HEK293T (cell line): ENCODE data around the gene PLA1A.
"Not testable (repeated sequence)": the region's sequence is repeated elsewhere in the genome, so short reads cannot be mapped to it uniquely, and the experiment has no call there.

Experiments used
- CTCF ChIA-PET: fragments of 350-600 bp; formaldehyde crosslinking; extraction: SDS; loops from one replicate; lab custom pipeline; 2021; ENCODE audit warnings: antibody characterized with exemption, inconsistent platforms; lab: Yijun Ruan, JAX
- POLR2A ChIA-PET: fragments of 350-600 bp; formaldehyde crosslinking; extraction: SDS; loops from one replicate; lab custom pipeline; 2020; ENCODE audit warnings: antibody characterized with exemption, inconsistent platforms; lab: Yijun Ruan, JAX
- DNase-seq: peaks from one replicate; pipeline ENCODE4 v3.0.0; 2012; ENCODE audit warnings: mixed read lengths; ENCODE audit errors: extremely low spot score
- ARNT ChIP-seq: fragments of 450-650 bp; IDR thresholded peaks from 2 replicates; pipeline ENCODE4 v1.6.1; 2017; ENCODE audit warnings: mild to moderate bottlenecking
- BHLHE40 ChIP-seq: fragments of 450-650 bp; IDR thresholded peaks from 2 replicates; pipeline ENCODE4 v1.6.1; 2016; ENCODE audit warnings: mild to moderate bottlenecking, moderate library complexity, borderline replicate concordance
- CTBP1 ChIP-seq: fragments of 450-650 bp; IDR thresholded peaks from 2 replicates; pipeline ENCODE4 v1.6.1; 2016; ENCODE audit warnings: borderline replicate concordance
- ELF4 ChIP-seq: fragments of 450-650 bp; IDR thresholded peaks from 2 replicates; pipeline ENCODE4 v1.6.1; 2017; ENCODE audit warnings: antibody characterized with exemption
- FOXA1 ChIP-seq: fragments of 450-650 bp; IDR thresholded peaks from 2 replicates; pipeline ENCODE4 v1.6.1; 2016; ENCODE audit warnings: mild to moderate bottlenecking
- FOXK2 ChIP-seq: fragments of 450-650 bp; IDR thresholded peaks from 2 replicates; pipeline ENCODE4 v1.6.1; 2016; ENCODE audit warnings: mild to moderate bottlenecking
- FOXM1 ChIP-seq: fragments of 450-650 bp; IDR thresholded peaks from 2 replicates; pipeline ENCODE4 v1.6.1; 2017; ENCODE audit warnings: mild to moderate bottlenecking, borderline replicate concordance
- HDGF ChIP-seq: fragments of 450-650 bp; IDR thresholded peaks from 2 replicates; pipeline ENCODE4 v1.6.1; 2017; ENCODE audit warnings: antibody characterized with exemption, borderline replicate concordance
- L3MBTL2 ChIP-seq: fragments of 450-650 bp; conservative IDR thresholded peaks from 2 replicates; pipeline ENCODE4 v1.6.1; 2016; ENCODE audit warnings: mild to moderate bottlenecking
- LEF1 ChIP-seq: fragments of 450-650 bp; IDR thresholded peaks from 2 replicates; pipeline ENCODE4 v1.6.1; 2017; ENCODE audit warnings: mild to moderate bottlenecking, borderline replicate concordance
- NFRKB ChIP-seq: fragments of 450-650 bp; IDR thresholded peaks from 2 replicates; pipeline ENCODE4 v1.6.1; 2016; ENCODE audit warnings: mild to moderate bottlenecking, moderate library complexity
- SP1 ChIP-seq: fragments of 450-650 bp; IDR thresholded peaks from 2 replicates; pipeline ENCODE4 v1.6.1; 2017
- SUZ12 ChIP-seq: fragments of 450-650 bp; IDR thresholded peaks from 2 replicates; pipeline ENCODE4 v1.6.1; 2016; ENCODE audit warnings: mild to moderate bottlenecking
- TARDBP ChIP-seq: fragments of 450-650 bp; IDR thresholded peaks from 2 replicates; pipeline ENCODE4 v1.6.1; 2016
- ZNF384 ChIP-seq: fragments of 450-650 bp; IDR thresholded peaks from 2 replicates; pipeline ENCODE4 v1.6.1; 2016
- TF ChIP-seq, protein P1 (sequence below): fragments of 450-650 bp; IDR thresholded peaks from 2 replicates; pipeline ENCODE4 v1.6.1; 2016

Gene PLA1A

DNA sequence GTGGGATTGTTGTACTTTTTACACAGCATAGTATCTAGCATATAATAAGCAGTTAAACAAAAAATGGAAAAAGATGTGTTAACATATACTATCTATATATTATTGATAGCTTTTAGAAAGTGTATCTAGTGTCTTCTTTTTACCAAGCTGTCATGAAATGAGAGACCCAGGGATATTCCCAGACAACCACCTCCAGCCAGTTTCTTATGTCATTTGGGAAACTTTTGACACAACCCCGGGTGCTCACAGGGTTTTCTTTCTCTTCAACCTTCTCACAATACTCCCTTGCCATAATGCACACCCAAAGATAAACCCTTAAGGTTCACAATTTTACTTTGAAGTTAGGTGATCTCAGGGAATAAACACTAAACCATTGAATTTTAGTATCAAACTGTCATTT lies 4.8 kb upstream of the PLA1A start:
- ChIA-PET POLR2A (no interaction called here), CTCF (no interaction called here)
- no peak for DNase-seq
- TF ChIP-seq ELF4: no peak
- TF ChIP-seq ZNF384: no peak
- TF ChIP-seq HDGF: no peak
- TF ChIP-seq, protein P1, sequence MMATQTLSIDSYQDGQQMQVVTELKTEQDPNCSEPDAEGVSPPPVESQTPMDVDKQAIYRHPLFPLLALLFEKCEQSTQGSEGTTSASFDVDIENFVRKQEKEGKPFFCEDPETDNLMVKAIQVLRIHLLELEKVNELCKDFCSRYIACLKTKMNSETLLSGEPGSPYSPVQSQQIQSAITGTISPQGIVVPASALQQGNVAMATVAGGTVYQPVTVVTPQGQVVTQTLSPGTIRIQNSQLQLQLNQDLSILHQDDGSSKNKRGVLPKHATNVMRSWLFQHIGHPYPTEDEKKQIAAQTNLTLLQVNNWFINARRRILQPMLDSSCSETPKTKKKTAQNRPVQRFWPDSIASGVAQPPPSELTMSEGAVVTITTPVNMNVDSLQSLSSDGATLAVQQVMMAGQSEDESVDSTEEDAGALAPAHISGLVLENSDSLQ: no peak
- TF ChIP-seq L3MBTL2: no peak
- TF ChIP-seq CTBP1: no peak
- TF ChIP-seq SP1: no peak
- TF ChIP-seq LEF1: no peak
- no peak for TF ChIP-seq NFRKB
- no peak for TF ChIP-seq BHLHE40
- TF ChIP-seq TARDBP: no peak
- TF ChIP-seq SUZ12: no peak
- no peak for TF ChIP-seq FOXM1
- TF ChIP-seq ARNT: no peak
- no peak for TF ChIP-seq FOXK2
- TF ChIP-seq FOXA1: no peak

DNA sequence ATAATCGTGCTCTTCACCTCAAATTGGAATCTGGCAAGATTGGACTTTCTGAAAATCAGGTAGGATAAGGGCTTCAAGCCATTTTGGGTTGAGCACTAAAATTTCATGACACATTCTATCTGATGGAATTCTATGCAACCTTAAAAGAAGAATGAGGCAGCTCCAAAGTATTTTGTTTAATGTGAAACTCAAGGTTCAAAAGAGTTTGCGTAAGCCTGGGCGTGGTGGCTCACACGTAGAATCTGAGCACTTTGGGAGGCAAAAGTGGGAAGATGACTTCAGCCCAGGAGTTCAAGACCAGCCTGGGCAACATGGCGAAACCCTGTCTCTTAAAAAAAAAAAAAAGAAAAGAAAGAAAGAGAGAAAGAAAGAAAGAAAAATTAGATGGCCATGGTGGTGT lies 3.6 kb upstream of the PLA1A start:
- TF ChIP-seq FOXA1 (no peak), L3MBTL2 (no peak), LEF1 (no peak), CTBP1 (no peak), ARNT (no peak), HDGF (no peak), NFRKB (no peak), ELF4 (no peak), SP1 (no peak), TARDBP (no peak), ZNF384 (no peak), BHLHE40 (no peak)
- TF ChIP-seq, protein P1: no peak
- CTCF ChIA-PET: no interaction called here
- POLR2A ChIA-PET: no interaction called here

DNA sequence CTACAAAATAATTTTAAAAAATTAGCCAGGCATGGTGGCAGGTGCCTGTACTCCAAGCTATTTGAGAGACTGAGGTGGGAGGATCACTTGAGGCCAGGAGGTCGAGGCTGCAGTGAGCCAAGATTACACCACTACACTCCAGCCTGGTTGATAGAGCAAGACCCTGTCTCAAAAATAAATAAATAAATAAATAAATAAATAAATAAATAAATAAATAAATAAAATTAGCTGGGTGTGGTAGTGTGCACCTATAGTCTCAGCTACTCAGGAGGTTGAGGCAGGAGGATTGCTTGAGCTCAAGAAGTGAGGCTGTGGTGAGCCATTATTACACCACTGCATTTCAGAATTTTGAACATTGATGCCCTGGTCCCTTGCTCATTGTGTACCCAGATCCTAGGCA lies 2.8 kb upstream of the PLA1A start:
- POLR2A ChIA-PET, CTCF ChIA-PET, DNase-seq: not testable (repeated sequence)

More for the DNA sequence above, 3.6 kb upstream of the PLA1A start:
- DNase-seq: no peak

DNA sequence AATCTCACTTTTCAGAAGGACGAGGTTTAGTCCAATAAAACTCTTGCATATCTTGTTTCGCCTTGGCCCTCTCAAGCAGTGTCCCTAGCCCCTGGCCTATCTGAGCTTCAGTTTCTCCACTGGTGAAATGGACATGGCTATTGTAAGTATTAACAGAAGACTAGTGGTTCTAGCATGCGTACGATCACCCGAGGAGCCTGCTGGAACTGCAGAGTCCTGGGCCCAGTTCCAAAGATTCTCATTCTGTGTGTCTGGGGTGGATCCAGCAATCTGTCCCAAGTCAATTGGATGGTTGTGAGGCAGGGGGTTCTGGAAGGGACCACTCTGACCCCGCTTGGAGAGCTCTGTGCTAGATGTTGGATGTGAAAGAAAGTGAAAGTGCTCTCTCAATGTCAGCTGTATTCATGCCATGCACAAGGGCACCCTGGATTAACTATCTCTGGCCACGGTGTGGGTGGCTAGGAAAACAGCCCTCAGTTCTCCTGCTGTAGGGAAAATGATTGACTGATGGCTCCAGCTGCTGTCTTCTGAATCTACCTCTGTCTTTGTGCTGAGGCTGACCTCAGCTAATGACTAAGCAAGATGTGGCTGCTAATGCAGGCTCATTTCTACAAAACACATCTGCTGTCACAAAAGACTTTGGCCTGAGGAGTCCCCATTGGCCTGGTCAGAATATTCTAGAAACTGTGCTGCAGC lies 1.9 kb upstream of the PLA1A start:
- no peak for TF ChIP-seq CTBP1
- no peak for TF ChIP-seq SP1
- TF ChIP-seq SUZ12: no peak
- TF ChIP-seq HDGF: no peak
- no peak for TF ChIP-seq LEF1
- no peak for TF ChIP-seq ARNT
- TF ChIP-seq TARDBP: no peak
- TF ChIP-seq, protein P1: no peak
- TF ChIP-seq ELF4: no peak
- no peak for TF ChIP-seq FOXK2
- no peak for TF ChIP-seq ZNF384
- TF ChIP-seq BHLHE40: no peak
- TF ChIP-seq FOXA1: no peak
- no peak for TF ChIP-seq NFRKB
- TF ChIP-seq FOXM1: no peak
- TF ChIP-seq L3MBTL2: no peak
- no peak for DNase-seq
- POLR2A ChIA-PET: no interaction called here
- CTCF ChIA-PET: no interaction called here

DNA sequence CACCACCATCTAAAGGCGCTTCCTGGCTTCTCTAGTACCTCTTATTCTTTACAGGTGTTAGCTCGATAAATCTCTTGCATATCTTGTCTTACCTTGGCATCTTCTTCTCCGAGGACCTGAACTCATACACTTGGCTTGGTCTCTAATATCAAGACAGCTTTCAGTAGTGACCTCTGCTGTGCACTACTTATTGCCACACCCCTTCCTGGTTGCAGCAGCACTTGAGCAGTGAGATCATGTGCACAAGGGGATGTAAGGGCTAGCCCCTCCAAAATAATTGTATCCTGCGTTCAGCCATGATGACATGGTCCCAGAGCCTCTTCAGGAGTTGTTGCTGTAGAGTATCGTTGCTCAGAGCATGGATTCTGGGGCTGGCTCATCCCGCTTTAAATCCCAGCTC lies 1.3 kb upstream of the PLA1A start:
- DNase-seq: no peak
- CTCF ChIA-PET: no interaction called here
- no peak for TF ChIP-seq ARNT
- TF ChIP-seq, protein P1: no peak
- TF ChIP-seq FOXK2: no peak
- no peak for TF ChIP-seq NFRKB
- no peak for TF ChIP-seq LEF1
- TF ChIP-seq CTBP1: no peak
- no peak for TF ChIP-seq FOXA1
- TF ChIP-seq TARDBP: no peak
- no peak for TF ChIP-seq SP1
- no peak for TF ChIP-seq ZNF384
- TF ChIP-seq FOXM1: no peak
- no peak for TF ChIP-seq L3MBTL2
- TF ChIP-seq HDGF: no peak
- TF ChIP-seq BHLHE40: no peak
- POLR2A ChIA-PET: no interaction called here
